ENCODE results near the gene KIF12.
"Not testable (repeated sequence)": the region's sequence is repeated elsewhere in the genome, so short reads cannot be mapped to it uniquely, and the experiment has no call there.

Gene KIF12

GRCh38 chr9:114098936-114099668, at the start of gene KIF12:
Gene KIF12, minus strand, starts transcription at chr9:114099292. Its CDS starts 16 bp downstream, at chr9:114099276.
- no peak for DNase-seq

- DNase-seq = no peak
Observed at GRCh38 chr9:114146735-114147134, 47.6 kb upstream of the KIF12 start.

- DNase-seq = no peak
Observed at GRCh38 chr9:114143234-114143633, 44.1 kb upstream of the KIF12 start.

GRCh38 chr9:114141553-114142402, 42.7 kb upstream of the KIF12 start:
- no peak for DNase-seq

GRCh38 chr9:114140850-114141249, 41.8 kb upstream of the KIF12 start:
- no peak for DNase-seq

GRCh38 chr9:114140401-114140800, 41.3 kb upstream of the KIF12 start:
- DNase-seq = no peak

GRCh38 chr9:114139071-114139470, 40.0 kb upstream of the KIF12 start:
- DNase-seq = no peak

GRCh38 chr9:114138552-114138971, 39.5 kb upstream of the KIF12 start:
- no peak for DNase-seq

- DNase-seq = no peak
Observed at GRCh38 chr9:114137831-114138230, 38.7 kb upstream of the KIF12 start.

- no peak for DNase-seq
Observed at GRCh38 chr9:114134827-114135396, 35.8 kb upstream of the KIF12 start.

GRCh38 chr9:114132550-114132918, 33.4 kb upstream of the KIF12 start:
- no peak for DNase-seq

GRCh38 chr9:114131808-114132549, 32.9 kb upstream of the KIF12 start:
- DNase-seq = no peak

GRCh38 chr9:114130624-114131277, 31.7 kb upstream of the KIF12 start:
- DNase-seq = no peak

- DNase-seq = no peak
Observed at GRCh38 chr9:114130141-114130540, 31.0 kb upstream of the KIF12 start.

GRCh38 chr9:114128759-114129158, 29.7 kb upstream of the KIF12 start:
- not testable (repeated sequence) for DNase-seq

- DNase-seq = no peak
Observed at GRCh38 chr9:114126247-114127060, 27.4 kb upstream of the KIF12 start.

GRCh38 chr9:114125476-114126013, 26.5 kb upstream of the KIF12 start:
- no peak for DNase-seq

GRCh38 chr9:114124666-114125475, 25.8 kb upstream of the KIF12 start:
- no peak for DNase-seq

- no peak for DNase-seq
Observed at GRCh38 chr9:114124138-114124537, 25.0 kb upstream of the KIF12 start.
